HCT116 (cell line): ENCODE data around the gene CLDN17. TPM values are rescaled to one million over a fixed set of nuclear protein-coding genes. Genes with fewer than 3 reads are reported as not detected.

Source experiments
- ATAC-seq: fragments of 200-7000 bp; cut with Tn5 transposase; 2 replicates; pipeline ENCODE4 v1.9.1; 2020; ENCODE audit warnings: mild to moderate bottlenecking, moderate library complexity
- BruUV-seq: library from RNA; stranded (reverse); fragments of 400-500 nt; replicated peaks from 2 replicates; lab custom pipeline; 2021; lab: Mats Ljungman, UMichigan
- CTCF ChIA-PET: fragments of 300-600 bp; sonication (Branson Sonifier 250); formaldehyde crosslinking; loops from one replicate; lab custom pipeline; 2021; ENCODE audit warnings: antibody characterized with exemption; lab: Charles Lee
- POLR2A ChIA-PET: fragments of 300-600, 350-600 bp; sonication (Branson Sonifier 250); formaldehyde crosslinking; loops from one replicate; lab custom pipeline; 2021; ENCODE audit warnings: antibody characterized with exemption; lab: Charles Lee
- RAD21 ChIA-PET, 2 experiments: fragments of 300-600 bp; sonication (Branson Sonifier 250); formaldehyde crosslinking; loops; one replicate each; lab custom pipeline; 2023; ENCODE audit warnings: low total read pairs in 2 of 2; ENCODE audit not compliant: uncharacterized antibody in 2 of 2, unreplicated experiment in 2 of 2, low non-redundant PET in 1 of 2; lab: Charles Lee
- DNase-seq: peaks from one replicate; pipeline ENCODE4 v3.0.0-alpha.2; 2010; ENCODE audit warnings: low read depth, low spot score
- H2AFZ ChIP-seq: fragments of 200-600 bp; shearing (Covaris generic), sonication (generic); 2 replicates; pipeline ENCODE4 v1.6.1; 2017; ENCODE audit warnings: low read depth, mixed run types, mixed read lengths, antibody characterized with exemption, low read length; ENCODE audit not compliant: poor library complexity, severe bottlenecking
- H3K27ac ChIP-seq: 2 replicates; pipeline ENCODE4 v1.5.1; 2012; ENCODE audit warnings: low read depth, low read length
- H3K27me3 ChIP-seq: fragments of 200-600 bp; sonication (generic); 2 replicates; pipeline ENCODE4 v1.6.1; 2016; ENCODE audit warnings: mixed run types, low read length, mixed read lengths; ENCODE audit not compliant: insufficient read depth
- H3K36me3 ChIP-seq, 2 experiments: fragments of 200-500 bp in 1 of 2; fragments of 200-600 bp in 1 of 2; sonication (Bioruptor generic) in 1 of 2; sonication (generic) in 1 of 2; 2 replicates each; pipeline versions ENCODE4 v1.5.1 to v1.6.1; 2014 to 2016; ENCODE audit warnings: low read length in 2 of 2, inconsistent platforms in 1 of 2, mixed read lengths in 1 of 2, mixed run types in 1 of 2; ENCODE audit not compliant: insufficient read depth in 2 of 2, control insufficient read depth in 1 of 2
- H3K4me1 ChIP-seq, 2 experiments: fragments of 200-600 bp in 1 of 2; sonication (generic) in 1 of 2; 2 replicates each; pipeline versions ENCODE4 v1.5.1 to v1.6.1; 2012 to 2017; ENCODE audit warnings: low read length in 2 of 2, inconsistent platforms in 1 of 2, mild to moderate bottlenecking in 1 of 2, mixed read lengths in 1 of 2, mixed run types in 1 of 2, moderate library complexity in 1 of 2; ENCODE audit not compliant: insufficient read depth in 2 of 2, control insufficient read depth in 1 of 2
- H3K4me2 ChIP-seq: fragments of 200-600 bp; sonication (generic); 2 replicates; pipeline ENCODE4 v1.6.1; 2017; ENCODE audit warnings: mixed run types, low read length, mixed read lengths
- H3K4me3 ChIP-seq, 2 experiments: fragments of 200-600 bp in 1 of 2; sonication (generic) in 1 of 2; replicated peaks in 1 of 2; 2 replicates each; pipeline ENCODE4 v1.5.1; 2011 to 2016; ENCODE audit warnings: low read length in 2 of 2, control low read depth in 1 of 2, low read depth in 1 of 2, mild to moderate bottlenecking in 1 of 2, mixed read lengths in 1 of 2, mixed run types in 1 of 2
- H3K79me2 ChIP-seq: fragments of 200-600 bp; sonication (generic); 2 replicates; pipeline ENCODE4 v1.6.1; 2017; ENCODE audit warnings: mild to moderate bottlenecking, mixed run types, low read length, moderate library complexity, mixed read lengths; ENCODE audit not compliant: insufficient read depth
- H3K9ac ChIP-seq: fragments of 200-600 bp; sonication (generic); 2 replicates; pipeline ENCODE4 v1.6.1; 2016; ENCODE audit warnings: low read length, mixed read lengths
- H3K9me2 ChIP-seq: fragments of 200-600 bp; sonication (generic), shearing (Covaris generic); 2 replicates; pipeline ENCODE4 v1.6.1; 2017; ENCODE audit warnings: mixed run types, mild to moderate bottlenecking, moderate library complexity; ENCODE audit not compliant: insufficient read depth
- H3K9me3 ChIP-seq, 2 experiments: fragments of 200-500 bp in 1 of 2; fragments of 200-600 bp in 1 of 2; sonication (Bioruptor generic) in 1 of 2; sonication (generic) in 1 of 2; 2 replicates each; pipeline ENCODE4 v1.6.1; 2014 to 2017; ENCODE audit warnings: low read length in 2 of 2, mixed read lengths in 2 of 2, inconsistent platforms in 1 of 2, low read depth in 1 of 2, mild to moderate bottlenecking in 1 of 2, mixed run types in 1 of 2, moderate library complexity in 1 of 2; ENCODE audit not compliant: control insufficient read depth in 1 of 2, insufficient read depth in 1 of 2
- H4K20me1 ChIP-seq: fragments of 200-600 bp; sonication (generic), shearing (Covaris generic); 2 replicates; pipeline ENCODE4 v1.6.1; 2017; ENCODE audit warnings: mixed run types, mild to moderate bottlenecking, moderate library complexity; ENCODE audit not compliant: insufficient read depth
- CBX3 ChIP-seq: IDR thresholded peaks from 2 replicates; pipeline ENCODE4 v1.6.1; 2012; ENCODE audit warnings: low read depth
- CEBPB ChIP-seq: IDR thresholded peaks from 2 replicates; pipeline ENCODE4 v1.6.1; 2012; ENCODE audit warnings: low read depth
- EGR1 ChIP-seq: IDR thresholded peaks from 2 replicates; pipeline ENCODE4 v1.6.1; 2012; ENCODE audit warnings: low read depth
- EZH2 ChIP-seq: fragments of 200-600 bp; sonication (generic); IDR thresholded peaks from 2 replicates; pipeline ENCODE4 v1.6.1; 2017; ENCODE audit warnings: antibody characterized with exemption, mixed run types
- EZH2phosphoT487 ChIP-seq: fragments of 200-600 bp; IDR thresholded peaks from 2 replicates; pipeline ENCODE4 v1.6.1; 2018; ENCODE audit warnings: antibody characterized with exemption, borderline replicate concordance
- FOSL1 ChIP-seq: IDR thresholded peaks from 2 replicates; pipeline ENCODE4 v1.6.1; 2012; ENCODE audit warnings: low read depth
- JUND ChIP-seq: IDR thresholded peaks from 2 replicates; pipeline ENCODE4 v1.6.1; 2012
- POLR2A ChIP-seq: IDR thresholded peaks from 2 replicates; pipeline ENCODE4 v1.7.0; 2011; ENCODE audit warnings: borderline replicate concordance; ENCODE audit not compliant: insufficient read depth, insufficient read length; ENCODE audit errors: extremely low read depth
- POLR2AphosphoS5 ChIP-seq: IDR thresholded peaks from 2 replicates; pipeline ENCODE4 v1.6.1; 2011; ENCODE audit warnings: mild to moderate bottlenecking, low read depth, low read length, moderate library complexity
- RAD21 ChIP-seq: IDR thresholded peaks from 2 replicates; pipeline ENCODE4 v1.6.1; 2012; ENCODE audit warnings: low read depth, mild to moderate bottlenecking
- REST ChIP-seq: IDR thresholded peaks from 2 replicates; pipeline ENCODE4 v1.6.1; 2012; ENCODE audit warnings: low read depth
- SP1 ChIP-seq: IDR thresholded peaks from 2 replicates; pipeline ENCODE4 v1.6.1; 2012; ENCODE audit warnings: low read depth
- SRF ChIP-seq: IDR thresholded peaks from 2 replicates; pipeline ENCODE4 v1.6.1; 2012; ENCODE audit warnings: low read depth
- TCF7L2 ChIP-seq: IDR thresholded peaks from 2 replicates; pipeline ENCODE4 v1.7.0; 2011; ENCODE audit warnings: borderline replicate concordance, inconsistent platforms; ENCODE audit not compliant: insufficient read depth, insufficient read length; ENCODE audit errors: extremely low read depth
- YY1 ChIP-seq: IDR thresholded peaks from 2 replicates; pipeline ENCODE4 v1.6.1; 2011; ENCODE audit warnings: low read length, low read depth, moderate library complexity, mild to moderate bottlenecking; ENCODE audit not compliant: insufficient replicate concordance; ENCODE audit errors: extremely low read depth
- ZBTB33 ChIP-seq: IDR thresholded peaks from 2 replicates; pipeline ENCODE4 v1.6.1; 2011; ENCODE audit warnings: mild to moderate bottlenecking, low read length, moderate library complexity; ENCODE audit not compliant: insufficient replicate concordance; ENCODE audit errors: extremely low read depth
- ZNF274 ChIP-seq: fragments of 200-500 bp; sonication (Bioruptor generic); IDR thresholded peaks from 2 replicates; pipeline ENCODE4 v1.6.1; 2014; ENCODE audit warnings: mild to moderate bottlenecking, low read depth, low read length, inconsistent platforms
- intact Hi-C: fragments of 100-400 bp; cut with micrococcal nuclease; formaldehyde crosslinking; loops from 2 replicates; pipeline ENCODE4 v1.10.0; 2022
- total RNA-seq: library from RNA; stranded (reverse); gene quantifications from one replicate; pipeline ENCODE4 v1.2.1, GENCODE V29; 2021; ENCODE audit not compliant: unreplicated experiment
- TF ChIP-seq, protein P1 (sequence below): IDR thresholded peaks from 2 replicates; pipeline ENCODE4 v1.6.1; 2012

CLDN17 gene
- total RNA-seq, 1 experiment from 2014 or later, result not detected

- peaks cover 9 to 25% of the 10 kb centered on the region in 2 experiments; a peak in 3 of 4 replicates for H3K9me3 ChIP-seq
- BruUV-seq, result no TSS peak
These were observed 44.5 kb upstream of the CLDN17 start for GRCh38 chr21:30211071-30211470.

More at GRCh38 chr21:30211071-30211470, 44.5 kb upstream of the CLDN17 start:
- no peaks in the 10 kb centered on the region for H3K4me1 ChIP-seq
- no peaks in the 10 kb centered on the region for H3K9me2 ChIP-seq
- ATAC-seq (no peak), DNase-seq (no peak)
- CTCF ChIA-PET, result no interaction called here
- intact Hi-C loops, result no loop called here
- RAD21 ChIA-PET, result no interaction called here
- H3K36me3 ChIP-seq, result no peaks in the 10 kb centered on the region
- POLR2A ChIA-PET, result no interaction called here
- no peaks in the 10 kb centered on the region for H3K27me3 ChIP-seq
- H2AFZ ChIP-seq, result no peak overlapping the region
- H3K27ac ChIP-seq, result no peak overlapping the region
- no peaks in the 10 kb centered on the region for H4K20me1 ChIP-seq
- TF ChIP-seq EZH2phosphoT487 (no peak), RAD21 (no peak), TCF7L2 (no peak), POLR2A (no peak), SRF (no peak), SP1 (no peak), POLR2AphosphoS5 (no peak), JUND (no peak), CBX3 (no peak), YY1 (no peak), ZBTB33 (no peak), EGR1 (no peak), ZNF274 (no peak), CEBPB (no peak), REST (no peak), FOSL1 (no peak), EZH2 (no peak)
- TF ChIP-seq, protein P1, sequence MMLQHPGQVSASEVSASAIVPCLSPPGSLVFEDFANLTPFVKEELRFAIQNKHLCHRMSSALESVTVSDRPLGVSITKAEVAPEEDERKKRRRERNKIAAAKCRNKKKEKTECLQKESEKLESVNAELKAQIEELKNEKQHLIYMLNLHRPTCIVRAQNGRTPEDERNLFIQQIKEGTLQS, result no peak
- TF ChIP-seq, all 23 proteins: peak for 0
- Histone ChIP-seq H3K79me2 (no peaks in the 10 kb centered on the region), H3K9ac (no peak overlapping the region), H3K4me2 (no peak overlapping the region), H3K4me3 (no peak overlapping the region)
